ENCODE results near the gene CPZ. TPM values are rescaled to one million over a fixed set of nuclear protein-coding genes. Genes with fewer than 3 reads are reported as not detected.

CPZ gene
- total and polyA plus RNA-seq, 2 experiments from 2014 or later = 24.6 to 37.3 TPM

GRCh38 chr4:8613421-8614364, 21.1 kb downstream of the CPZ start (continued):
- no peak for TF ChIP-seq REST (IDR thresholded peaks at IDR 0.05; ENCODE audit: unreplicated experiment)
- TF ChIP-seq NANOG (IDR thresholded peaks at IDR 0.05; ENCODE audit: borderline replicate concordance) = no peak
- no peak for TF ChIP-seq STAT1 (IDR thresholded peaks at IDR 0.05; ENCODE audit: unreplicated experiment)
- TF ChIP-seq ETS1 (IDR thresholded peaks at IDR 0.05) = no peak
- TF ChIP-seq CREB1 (CRISPR knock-in tag; IDR thresholded peaks at IDR 0.05; ENCODE audit: low read depth) = no peak
- TF ChIP-seq CTCF (conservative IDR thresholded peaks at IDR 0.05; ENCODE audit: low read depth in 2 of 2) = no peak
- TF ChIP-seq ZNF331 (CRISPR knock-in tag; IDR thresholded peaks at IDR 0.05; ENCODE audit: low read depth) = no peak
- no peak for TF ChIP-seq EZH2phosphoT487 (IDR thresholded peaks at IDR 0.05; ENCODE audit: unreplicated experiment)

- H3K27ac Mint-ChIP-seq = no peak overlapping the region
- H3K79me2 ChIP-seq (replicated peaks; ENCODE audit: insufficient read depth) = no peaks in the 10 kb centered on the region
- H3K27ac ChIP-seq (ENCODE audit: low read depth) = no peak overlapping the region
- H3K36me3 ChIP-seq (ENCODE audit: insufficient read depth) = no peaks in the 10 kb centered on the region
- ATAC-seq (no peak), DNase-seq (ENCODE audit: low spot score) (no peak)
- no peaks in the 10 kb centered on the region for H3K4me1 ChIP-seq (ENCODE audit: insufficient read depth)
- H3K9me2 ChIP-seq (ENCODE audit: insufficient read depth) = no peaks in the 10 kb centered on the region
- H2AFZ ChIP-seq = no peak overlapping the region
- H3K27me3 Mint-ChIP-seq (ENCODE audit: insufficient read depth, low read depth, poor library complexity) = peaks cover 19% of the 10 kb centered on the region
- no peaks in the 10 kb centered on the region for H3F3A ChIP-seq (replicated peaks; ENCODE audit: low read depth)
- H3K4me3 Mint-ChIP-seq = no peak overlapping the region
- peaks cover 10% of the 10 kb centered on the region; the same call in 2 of the 3 replicates for H3K36me3 Mint-ChIP-seq (ENCODE audit: low read depth)
- peaks cover 3% of the 10 kb centered on the region; the same call in 1 of the 3 replicates for H3K4me1 Mint-ChIP-seq
- no peaks in the 10 kb centered on the region for H3K27me3 ChIP-seq (ENCODE audit: insufficient read depth)
- H3K4me3 ChIP-seq = no peak overlapping the region
- H4K20me1 ChIP-seq (replicated peaks; ENCODE audit: insufficient read depth) = no peaks in the 10 kb centered on the region
- H3K4me2 ChIP-seq = no peak overlapping the region
- H3K9me3 Mint-ChIP-seq = no peaks in the 10 kb centered on the region
- TF ChIP-seq JUNB (IDR thresholded peaks at IDR 0.05; ENCODE audit: unreplicated experiment) = no peak
- no peak for TF ChIP-seq POLR2AphosphoS5 (IDR thresholded peaks at IDR 0.05; ENCODE audit: low read depth)
- TF ChIP-seq ETS1 (IDR thresholded peaks at IDR 0.05) = no peak
Measured at GRCh38 chr4:8614365-8615193, 22.0 kb downstream of the CPZ start.

All from GM23338 (cell line).